DOHH2 (cell line): Measurements from ENCODE around the gene CASP10.

Experiments used
- H3F3A ChIP-seq: fragments of 200-600 bp; sonication (generic), shearing (Covaris generic); 2 replicates; pipeline ENCODE4 v1.6.0; 2016; ENCODE audit warnings: antibody characterized with exemption, mild to moderate bottlenecking; ENCODE audit not compliant: control insufficient read depth, insufficient read depth
- H3K27ac ChIP-seq: fragments of 200-600 bp; sonication (generic); 2 replicates; pipeline ENCODE4 v1.5.1; 2014; ENCODE audit warnings: low read depth, mild to moderate bottlenecking, low read length, moderate library complexity
- H3K27me3 ChIP-seq: fragments of 200-600 bp; sonication (generic); 2 replicates; pipeline ENCODE4 v1.6.1; 2014; ENCODE audit warnings: mild to moderate bottlenecking, low read length, mixed read lengths; ENCODE audit not compliant: control insufficient read depth
- H3K36me3 ChIP-seq: fragments of 200-600 bp; sonication (generic); 2 replicates; pipeline ENCODE4 v1.6.1; 2014; ENCODE audit warnings: mild to moderate bottlenecking, low read length, moderate library complexity, mixed read lengths; ENCODE audit not compliant: control insufficient read depth
- H3K4me1 ChIP-seq: fragments of 200-600 bp; sonication (generic); 2 replicates; pipeline ENCODE4 v1.6.1; 2014; ENCODE audit warnings: mild to moderate bottlenecking, low read length, mixed read lengths; ENCODE audit not compliant: control insufficient read depth
- H3K4me2 ChIP-seq: fragments of 200-600 bp; sonication (generic); 2 replicates; pipeline ENCODE4 v1.6.0; 2014; ENCODE audit warnings: mild to moderate bottlenecking, low read length, moderate library complexity
- H3K4me3 ChIP-seq: fragments of 200-600 bp; sonication (generic); 2 replicates; pipeline ENCODE4 v1.5.1; 2014; ENCODE audit warnings: mild to moderate bottlenecking, low read length, mixed read lengths
- H3K79me2 ChIP-seq: fragments of 200-600 bp; sonication (generic); 2 replicates; pipeline ENCODE4 v1.6.1; 2014; ENCODE audit warnings: mild to moderate bottlenecking, low read length, mixed read lengths; ENCODE audit not compliant: control insufficient read depth
- H3K9me2 ChIP-seq: fragments of 200-600 bp; sonication (generic); replicated peaks from 2 replicates; pipeline ENCODE4 v1.6.1; 2014; ENCODE audit warnings: mild to moderate bottlenecking, low read length, mixed read lengths; ENCODE audit not compliant: control insufficient read depth
- H3K9me3 ChIP-seq: fragments of 200-600 bp; sonication (generic); 2 replicates; pipeline ENCODE4 v1.6.1; 2014; ENCODE audit warnings: antibody characterized with exemption, low read length, mixed read lengths; ENCODE audit not compliant: control insufficient read depth, insufficient read depth
- H4K20me1 ChIP-seq: fragments of 200-600 bp; sonication (generic); 2 replicates; pipeline ENCODE4 v1.6.0; 2014; ENCODE audit warnings: low read depth, mild to moderate bottlenecking, antibody characterized with exemption, low read length, moderate library complexity; ENCODE audit not compliant: control insufficient read depth, insufficient read depth
- EZH2phosphoT487 ChIP-seq: fragments of 200-600 bp; sonication (generic); IDR thresholded peaks from 2 replicates; pipeline ENCODE4 v1.6.1; 2017; ENCODE audit warnings: borderline replicate concordance, mild to moderate bottlenecking, antibody characterized with exemption, low read length, moderate library complexity, mixed read lengths
- TF ChIP-seq, protein P1 (sequence below): fragments of 200-600 bp; sonication (generic); IDR thresholded peaks from one replicate; pipeline ENCODE4 v1.5.1; 2014; ENCODE audit warnings: antibody characterized with exemption, mild to moderate bottlenecking, low read depth, low read length; ENCODE audit not compliant: poor library complexity, severe bottlenecking

Gene CASP10

DNA sequence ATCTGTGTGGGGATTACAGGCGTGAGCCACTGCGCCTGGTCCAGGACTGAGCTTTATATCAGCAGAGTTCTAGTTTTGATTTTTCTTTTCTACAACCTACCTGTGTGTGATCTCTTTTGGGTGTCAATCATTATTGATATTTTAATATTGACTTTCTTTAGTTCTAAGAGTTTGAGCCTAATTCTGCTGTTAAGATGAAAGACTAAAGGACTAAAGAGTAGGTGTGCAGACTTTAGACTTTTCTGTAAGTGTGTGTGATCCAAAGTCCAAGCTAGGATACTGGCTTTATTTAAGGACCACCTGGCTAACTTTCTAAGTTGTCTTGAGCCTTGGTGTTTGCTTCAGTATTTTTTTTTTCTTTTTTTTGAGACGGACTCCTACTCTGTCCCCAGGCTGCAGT is 12.4 kb downstream of the CASP10 start:
- Histone ChIP-seq H3F3A (peaks cover 7% of the 10 kb centered on the region), H4K20me1 (peaks cover 8% of the 10 kb centered on the region), H3K4me2 (no peak overlapping the region), H3K79me2 (no peaks in the 10 kb centered on the region), H3K4me1 (peaks cover 12% of the 10 kb centered on the region), H3K9me3 (no peaks in the 10 kb centered on the region), H3K36me3 (no peaks in the 10 kb centered on the region), H3K4me3 (no peak overlapping the region), H3K27me3 (peaks cover 62% of the 10 kb centered on the region), H3K27ac (no peak overlapping the region), H3K9me2 (no peaks in the 10 kb centered on the region)
- TF ChIP-seq EZH2phosphoT487: no peak
- TF ChIP-seq, protein P1, sequence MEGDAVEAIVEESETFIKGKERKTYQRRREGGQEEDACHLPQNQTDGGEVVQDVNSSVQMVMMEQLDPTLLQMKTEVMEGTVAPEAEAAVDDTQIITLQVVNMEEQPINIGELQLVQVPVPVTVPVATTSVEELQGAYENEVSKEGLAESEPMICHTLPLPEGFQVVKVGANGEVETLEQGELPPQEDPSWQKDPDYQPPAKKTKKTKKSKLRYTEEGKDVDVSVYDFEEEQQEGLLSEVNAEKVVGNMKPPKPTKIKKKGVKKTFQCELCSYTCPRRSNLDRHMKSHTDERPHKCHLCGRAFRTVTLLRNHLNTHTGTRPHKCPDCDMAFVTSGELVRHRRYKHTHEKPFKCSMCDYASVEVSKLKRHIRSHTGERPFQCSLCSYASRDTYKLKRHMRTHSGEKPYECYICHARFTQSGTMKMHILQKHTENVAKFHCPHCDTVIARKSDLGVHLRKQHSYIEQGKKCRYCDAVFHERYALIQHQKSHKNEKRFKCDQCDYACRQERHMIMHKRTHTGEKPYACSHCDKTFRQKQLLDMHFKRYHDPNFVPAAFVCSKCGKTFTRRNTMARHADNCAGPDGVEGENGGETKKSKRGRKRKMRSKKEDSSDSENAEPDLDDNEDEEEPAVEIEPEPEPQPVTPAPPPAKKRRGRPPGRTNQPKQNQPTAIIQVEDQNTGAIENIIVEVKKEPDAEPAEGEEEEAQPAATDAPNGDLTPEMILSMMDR: no peak

DNA sequence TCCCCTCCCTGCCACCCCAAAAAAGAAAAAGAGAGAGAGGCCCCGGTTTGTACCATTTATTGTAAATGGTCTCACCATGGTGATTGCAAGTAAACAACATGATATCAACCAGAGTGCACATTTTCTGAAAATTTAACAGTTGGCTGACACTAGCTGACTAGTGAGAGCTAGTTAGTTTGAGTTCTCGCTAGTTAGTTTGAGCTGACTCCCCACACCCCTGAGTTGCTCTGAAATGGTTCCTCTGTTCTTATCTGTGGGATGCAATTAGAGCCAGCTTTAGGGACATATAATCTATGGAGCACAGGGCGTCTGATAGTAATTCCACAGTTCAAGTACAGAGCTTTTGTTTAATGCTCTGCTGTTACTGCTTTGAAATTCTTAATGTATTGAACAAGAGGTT is 13.1 kb downstream of the CASP10 start:
- Histone ChIP-seq H4K20me1 (peaks cover 8% of the 10 kb centered on the region), H3K4me2 (no peak overlapping the region), H3K9me3 (no peaks in the 10 kb centered on the region), H3K27ac (no peak overlapping the region), H3K4me3 (no peak overlapping the region), H3K36me3 (no peaks in the 10 kb centered on the region), H3K27me3 (peaks cover 62% of the 10 kb centered on the region), H3K9me2 (no peaks in the 10 kb centered on the region), H3F3A (peaks cover 7% of the 10 kb centered on the region), H3K79me2 (no peaks in the 10 kb centered on the region), H3K4me1 (peaks cover 12% of the 10 kb centered on the region)
- TF ChIP-seq, protein P1: no peak
- no peak for TF ChIP-seq EZH2phosphoT487

DNA sequence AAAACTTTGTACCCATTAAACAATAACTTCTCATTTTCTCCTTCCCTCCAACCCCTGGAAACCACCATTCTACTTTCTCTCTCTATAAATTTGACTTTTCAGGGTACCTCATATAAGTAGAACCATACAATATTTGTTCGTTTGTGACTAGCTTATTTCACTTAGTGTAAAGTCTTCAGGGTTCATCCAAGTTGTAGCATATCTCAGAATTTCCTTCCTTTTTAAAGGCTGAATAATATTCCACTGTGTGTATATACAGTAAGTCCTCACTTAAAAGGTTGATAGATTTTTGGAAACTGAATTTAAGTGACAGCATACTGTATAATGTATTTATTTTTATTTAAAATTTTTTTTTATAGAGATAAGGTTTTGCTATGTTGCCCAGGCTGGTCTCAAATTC is 13.9 kb downstream of the CASP10 start:
- no peaks in the 10 kb centered on the region for H3K79me2 ChIP-seq
- H3K36me3 ChIP-seq: no peaks in the 10 kb centered on the region
- TF ChIP-seq, protein P1: no peak
- TF ChIP-seq EZH2phosphoT487: no peak
- H3K4me2 ChIP-seq: no peak overlapping the region
- H3K4me1 ChIP-seq: peaks cover 12% of the 10 kb centered on the region
- peaks cover 57% of the 10 kb centered on the region for H3K27me3 ChIP-seq
- H3K4me3 ChIP-seq: no peak overlapping the region
- H3F3A ChIP-seq: peaks cover 7% of the 10 kb centered on the region
- no peaks in the 10 kb centered on the region for H3K9me3 ChIP-seq
- H3K9me2 ChIP-seq: no peaks in the 10 kb centered on the region
- H4K20me1 ChIP-seq: peaks cover 2% of the 10 kb centered on the region; the same call in 1 of the 2 replicates
- no peak overlapping the region for H3K27ac ChIP-seq
